DMS114 treated with DMSO at 0.1 percent for 48 hours (cell line): Measurements from ENCODE around the gene PARD3.

ENCODE experiments used
- DNase-seq: peaks from one replicate; lab custom pipeline; 2025; ENCODE audit not compliant: unreplicated experiment; lab: John Stamatoyannopoulos, UW

Gene PARD3

GRCh38 chr10:34178196-34178595 is 636.9 kb downstream of the PARD3 start:
- DNase-seq = no peak

- DNase-seq = no peak
Measured at GRCh38 chr10:34177445-34177844, 637.7 kb downstream of the PARD3 start.

GRCh38 chr10:34176351-34176750 is 638.7 kb downstream of the PARD3 start:
- no peak for DNase-seq

- DNase-seq = no peak
Measured at GRCh38 chr10:34175121-34175520, 640.0 kb downstream of the PARD3 start.

GRCh38 chr10:34172936-34173533 is 642.1 kb downstream of the PARD3 start:
- no peak for DNase-seq

- no peak for DNase-seq
Measured at GRCh38 chr10:34171957-34172527, 643.1 kb downstream of the PARD3 start.

- DNase-seq = no peak
Measured at GRCh38 chr10:34169677-34170076, 645.4 kb downstream of the PARD3 start.

- DNase-seq = no peak
Measured at GRCh38 chr10:34169131-34169530, 646.0 kb downstream of the PARD3 start.

- DNase-seq = no peak
Measured at GRCh38 chr10:34168439-34168838, 646.7 kb downstream of the PARD3 start.

- DNase-seq = no peak
Measured at GRCh38 chr10:34166823-34167222, 648.3 kb downstream of the PARD3 start.

- DNase-seq = no peak
Measured at GRCh38 chr10:34166354-34166753, 648.7 kb downstream of the PARD3 start.

GRCh38 chr10:34164029-34164428 is 651.1 kb downstream of the PARD3 start:
- no peak for DNase-seq

GRCh38 chr10:34163075-34163905 is 651.8 kb downstream of the PARD3 start:
- no peak for DNase-seq

- no peak for DNase-seq
Measured at GRCh38 chr10:34161777-34162370, 653.2 kb downstream of the PARD3 start.

- DNase-seq = no peak
Measured at GRCh38 chr10:34160595-34160994, 654.5 kb downstream of the PARD3 start.

GRCh38 chr10:34157501-34157900 is 657.6 kb downstream of the PARD3 start:
- DNase-seq = no peak

- DNase-seq = no peak
Measured at GRCh38 chr10:34156781-34157425, 658.2 kb downstream of the PARD3 start.

GRCh38 chr10:34155812-34156211 is 659.3 kb downstream of the PARD3 start:
- DNase-seq = no peak

- no peak for DNase-seq
Measured at GRCh38 chr10:34154383-34154900, 660.7 kb downstream of the PARD3 start.

GRCh38 chr10:34153663-34154382 is 661.3 kb downstream of the PARD3 start:
- DNase-seq = no peak
